ENCODE data around the gene MYBPC1. TPM values are rescaled to one million over a fixed set of nuclear protein-coding genes. Genes with fewer than 3 reads are reported as not detected.

The MYBPC1 gene
- total and polyA plus RNA-seq, 2 of the 13 experiments (the other 11 are each of a cell fraction or from before 2014, with no cell fraction given) = 0.31 to 0.53 TPM

DNA sequence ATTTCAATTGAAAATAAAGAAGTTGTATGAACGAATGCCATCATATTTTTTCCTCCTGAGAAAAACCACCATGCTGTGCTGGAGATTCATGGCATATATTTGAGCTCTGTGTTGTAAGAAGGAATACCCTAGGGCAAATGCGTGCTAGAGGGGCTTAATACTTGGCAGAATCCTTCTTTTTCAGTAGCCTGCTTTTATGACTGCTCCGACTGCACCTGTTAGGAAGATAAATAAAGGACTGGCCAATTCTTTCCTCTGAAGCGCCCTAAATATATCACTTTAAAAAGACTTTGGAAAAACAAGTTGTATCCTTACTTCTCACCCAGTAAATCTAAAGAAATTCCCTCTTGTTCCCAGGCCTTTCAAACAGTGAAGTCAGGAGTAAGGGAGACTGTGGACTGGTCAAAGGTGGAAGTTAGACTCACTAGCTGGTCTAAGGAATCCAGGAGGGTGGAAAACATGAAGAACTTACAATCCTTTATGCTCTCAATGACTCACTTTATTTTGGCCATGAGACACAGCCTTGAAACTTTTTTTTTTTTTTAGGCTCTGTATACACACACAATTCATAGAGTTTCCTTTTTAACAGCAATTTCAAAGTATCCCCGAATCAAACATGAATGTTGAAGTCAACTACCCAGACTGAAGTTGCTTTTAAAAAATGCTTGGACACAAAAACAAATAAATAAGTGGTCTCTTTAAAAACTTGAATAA lies 5.2 kb downstream of the MYBPC1 start (continued):
- TF ChIP-seq, protein P1, sequence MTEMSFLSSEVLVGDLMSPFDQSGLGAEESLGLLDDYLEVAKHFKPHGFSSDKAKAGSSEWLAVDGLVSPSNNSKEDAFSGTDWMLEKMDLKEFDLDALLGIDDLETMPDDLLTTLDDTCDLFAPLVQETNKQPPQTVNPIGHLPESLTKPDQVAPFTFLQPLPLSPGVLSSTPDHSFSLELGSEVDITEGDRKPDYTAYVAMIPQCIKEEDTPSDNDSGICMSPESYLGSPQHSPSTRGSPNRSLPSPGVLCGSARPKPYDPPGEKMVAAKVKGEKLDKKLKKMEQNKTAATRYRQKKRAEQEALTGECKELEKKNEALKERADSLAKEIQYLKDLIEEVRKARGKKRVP (CRISPR knock-in tag; IDR thresholded peaks at IDR 0.05) = 0 out of 4 replicates have a peak, but pooled peaks of 1 of the 2 experiments have one; percentile 7
- TF ChIP-seq KDM6A (CRISPR knock-in tag; IDR thresholded peaks at IDR 0.05; ENCODE audit: low read depth) (0 out of 2 replicates have a peak, but pooled peaks have one; percentile 12), BCL6 (CRISPR knock-in tag; IDR thresholded peaks at IDR 0.05) (peak; percentile 43), PAX8 (CRISPR knock-in tag; IDR thresholded peaks at IDR 0.05; ENCODE audit: borderline replicate concordance) (no peak), TGIF2 (CRISPR knock-in tag; IDR thresholded peaks at IDR 0.05) (0 out of 2 replicates have a peak, but pooled peaks have one; percentile 2), SMC3 (IDR thresholded peaks at IDR 0.05; ENCODE audit: low read length) (0 out of 2 replicates have a peak, but pooled peaks have one; percentile 1), SOX6 (IDR thresholded peaks at IDR 0.05) (no peak), SOX6 (CRISPR knock-in tag; IDR thresholded peaks at IDR 0.05) (peak; percentile 7; the same call in 1 of the 2 replicates), ZNF550 (CRISPR knock-in tag; IDR thresholded peaks at IDR 0.05; ENCODE audit: borderline replicate concordance) (no peak), POLR2G (IDR thresholded peaks at IDR 0.05; ENCODE audit: low read depth, low read length) (peak; percentile 61), ZNF800 (CRISPR knock-in tag; IDR thresholded peaks at IDR 0.05) (0 out of 2 replicates have a peak, but pooled peaks have one; percentile 39), SOX13 (IDR thresholded peaks at IDR 0.05) (no peak), SOX13 (CRISPR knock-in tag; conservative IDR thresholded peaks at IDR 0.05 in 1 of 2, IDR thresholded peaks at IDR 0.05 in 1 of 2) (peak in 1 of 2 experiments; percentile 60; a peak in 2 of 4 replicates), NFYC (CRISPR knock-in tag; IDR thresholded peaks at IDR 0.05) (peak; percentile 14; the same call in 1 of the 2 replicates), ZNF639 (CRISPR knock-in tag; conservative IDR thresholded peaks at IDR 0.05) (no peak)
- TF ChIP-seq, protein P2, sequence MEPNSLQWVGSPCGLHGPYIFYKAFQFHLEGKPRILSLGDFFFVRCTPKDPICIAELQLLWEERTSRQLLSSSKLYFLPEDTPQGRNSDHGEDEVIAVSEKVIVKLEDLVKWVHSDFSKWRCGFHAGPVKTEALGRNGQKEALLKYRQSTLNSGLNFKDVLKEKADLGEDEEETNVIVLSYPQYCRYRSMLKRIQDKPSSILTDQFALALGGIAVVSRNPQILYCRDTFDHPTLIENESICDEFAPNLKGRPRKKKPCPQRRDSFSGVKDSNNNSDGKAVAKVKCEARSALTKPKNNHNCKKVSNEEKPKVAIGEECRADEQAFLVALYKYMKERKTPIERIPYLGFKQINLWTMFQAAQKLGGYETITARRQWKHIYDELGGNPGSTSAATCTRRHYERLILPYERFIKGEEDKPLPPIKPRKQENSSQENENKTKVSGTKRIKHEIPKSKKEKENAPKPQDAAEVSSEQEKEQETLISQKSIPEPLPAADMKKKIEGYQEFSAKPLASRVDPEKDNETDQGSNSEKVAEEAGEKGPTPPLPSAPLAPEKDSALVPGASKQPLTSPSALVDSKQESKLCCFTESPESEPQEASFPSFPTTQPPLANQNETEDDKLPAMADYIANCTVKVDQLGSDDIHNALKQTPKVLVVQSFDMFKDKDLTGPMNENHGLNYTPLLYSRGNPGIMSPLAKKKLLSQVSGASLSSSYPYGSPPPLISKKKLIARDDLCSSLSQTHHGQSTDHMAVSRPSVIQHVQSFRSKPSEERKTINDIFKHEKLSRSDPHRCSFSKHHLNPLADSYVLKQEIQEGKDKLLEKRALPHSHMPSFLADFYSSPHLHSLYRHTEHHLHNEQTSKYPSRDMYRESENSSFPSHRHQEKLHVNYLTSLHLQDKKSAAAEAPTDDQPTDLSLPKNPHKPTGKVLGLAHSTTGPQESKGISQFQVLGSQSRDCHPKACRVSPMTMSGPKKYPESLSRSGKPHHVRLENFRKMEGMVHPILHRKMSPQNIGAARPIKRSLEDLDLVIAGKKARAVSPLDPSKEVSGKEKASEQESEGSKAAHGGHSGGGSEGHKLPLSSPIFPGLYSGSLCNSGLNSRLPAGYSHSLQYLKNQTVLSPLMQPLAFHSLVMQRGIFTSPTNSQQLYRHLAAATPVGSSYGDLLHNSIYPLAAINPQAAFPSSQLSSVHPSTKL (CRISPR knock-in tag; IDR thresholded peaks at IDR 0.05) = peak; percentile 70
- TF ChIP-seq, protein P3, sequence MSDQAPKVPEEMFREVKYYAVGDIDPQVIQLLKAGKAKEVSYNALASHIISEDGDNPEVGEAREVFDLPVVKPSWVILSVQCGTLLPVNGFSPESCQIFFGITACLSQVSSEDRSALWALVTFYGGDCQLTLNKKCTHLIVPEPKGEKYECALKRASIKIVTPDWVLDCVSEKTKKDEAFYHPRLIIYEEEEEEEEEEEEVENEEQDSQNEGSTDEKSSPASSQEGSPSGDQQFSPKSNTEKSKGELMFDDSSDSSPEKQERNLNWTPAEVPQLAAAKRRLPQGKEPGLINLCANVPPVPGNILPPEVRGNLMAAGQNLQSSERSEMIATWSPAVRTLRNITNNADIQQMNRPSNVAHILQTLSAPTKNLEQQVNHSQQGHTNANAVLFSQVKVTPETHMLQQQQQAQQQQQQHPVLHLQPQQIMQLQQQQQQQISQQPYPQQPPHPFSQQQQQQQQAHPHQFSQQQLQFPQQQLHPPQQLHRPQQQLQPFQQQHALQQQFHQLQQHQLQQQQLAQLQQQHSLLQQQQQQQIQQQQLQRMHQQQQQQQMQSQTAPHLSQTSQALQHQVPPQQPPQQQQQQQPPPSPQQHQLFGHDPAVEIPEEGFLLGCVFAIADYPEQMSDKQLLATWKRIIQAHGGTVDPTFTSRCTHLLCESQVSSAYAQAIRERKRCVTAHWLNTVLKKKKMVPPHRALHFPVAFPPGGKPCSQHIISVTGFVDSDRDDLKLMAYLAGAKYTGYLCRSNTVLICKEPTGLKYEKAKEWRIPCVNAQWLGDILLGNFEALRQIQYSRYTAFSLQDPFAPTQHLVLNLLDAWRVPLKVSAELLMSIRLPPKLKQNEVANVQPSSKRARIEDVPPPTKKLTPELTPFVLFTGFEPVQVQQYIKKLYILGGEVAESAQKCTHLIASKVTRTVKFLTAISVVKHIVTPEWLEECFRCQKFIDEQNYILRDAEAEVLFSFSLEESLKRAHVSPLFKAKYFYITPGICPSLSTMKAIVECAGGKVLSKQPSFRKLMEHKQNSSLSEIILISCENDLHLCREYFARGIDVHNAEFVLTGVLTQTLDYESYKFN (CRISPR knock-in tag; conservative IDR thresholded peaks at IDR 0.05) = peak; percentile 52
